ENCODE data around the gene PRDM16. TPM values are rescaled to one million over a fixed set of nuclear protein-coding genes. Genes with fewer than 3 reads are reported as not detected.

PRDM16 gene
- total RNA-seq, 1 experiment from 2014 or later, result not detected

- ChIA-PET POLR2A (no interaction called here), CTCF (interaction anchor here (0.5 to 0.6 kb wide), 3 partner anchors 597 to 1919 kb away, joined by 3 read pairs; no protein-coding TSS in a partner anchor)
- no peaks in the 10 kb centered on the region for H3K4me1 Mint-ChIP-seq (ENCODE audit: insufficient read depth, unreplicated experiment)
- BruUV-seq (replicated peaks), result no TSS peak
- H3K9me3 Mint-ChIP-seq (ENCODE audit: unreplicated experiment), result peaks cover 27% of the 10 kb centered on the region
- DNase-seq (ENCODE audit: unreplicated experiment), result no peak
- intact Hi-C loops (cut with micrococcal nuclease), result no loop called here
- no peaks in the 10 kb centered on the region for H3K27me3 Mint-ChIP-seq (ENCODE audit: insufficient read depth, unreplicated experiment)
- H3K4me3 Mint-ChIP-seq (ENCODE audit: unreplicated experiment), result no peak overlapping the region
- TF ChIP-seq, protein P1, sequence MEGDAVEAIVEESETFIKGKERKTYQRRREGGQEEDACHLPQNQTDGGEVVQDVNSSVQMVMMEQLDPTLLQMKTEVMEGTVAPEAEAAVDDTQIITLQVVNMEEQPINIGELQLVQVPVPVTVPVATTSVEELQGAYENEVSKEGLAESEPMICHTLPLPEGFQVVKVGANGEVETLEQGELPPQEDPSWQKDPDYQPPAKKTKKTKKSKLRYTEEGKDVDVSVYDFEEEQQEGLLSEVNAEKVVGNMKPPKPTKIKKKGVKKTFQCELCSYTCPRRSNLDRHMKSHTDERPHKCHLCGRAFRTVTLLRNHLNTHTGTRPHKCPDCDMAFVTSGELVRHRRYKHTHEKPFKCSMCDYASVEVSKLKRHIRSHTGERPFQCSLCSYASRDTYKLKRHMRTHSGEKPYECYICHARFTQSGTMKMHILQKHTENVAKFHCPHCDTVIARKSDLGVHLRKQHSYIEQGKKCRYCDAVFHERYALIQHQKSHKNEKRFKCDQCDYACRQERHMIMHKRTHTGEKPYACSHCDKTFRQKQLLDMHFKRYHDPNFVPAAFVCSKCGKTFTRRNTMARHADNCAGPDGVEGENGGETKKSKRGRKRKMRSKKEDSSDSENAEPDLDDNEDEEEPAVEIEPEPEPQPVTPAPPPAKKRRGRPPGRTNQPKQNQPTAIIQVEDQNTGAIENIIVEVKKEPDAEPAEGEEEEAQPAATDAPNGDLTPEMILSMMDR (IDR thresholded peaks at IDR 0.05; ENCODE audit: unreplicated experiment), result no peak
- no peak overlapping the region for H3K27ac Mint-ChIP-seq (ENCODE audit: low read depth, unreplicated experiment)
- no peaks in the 10 kb centered on the region for H3K36me3 Mint-ChIP-seq (ENCODE audit: insufficient read depth, unreplicated experiment)
Observed at GRCh38 chr1:3207217-3207848, 138.3 kb downstream of the PRDM16 start.

DNA sequence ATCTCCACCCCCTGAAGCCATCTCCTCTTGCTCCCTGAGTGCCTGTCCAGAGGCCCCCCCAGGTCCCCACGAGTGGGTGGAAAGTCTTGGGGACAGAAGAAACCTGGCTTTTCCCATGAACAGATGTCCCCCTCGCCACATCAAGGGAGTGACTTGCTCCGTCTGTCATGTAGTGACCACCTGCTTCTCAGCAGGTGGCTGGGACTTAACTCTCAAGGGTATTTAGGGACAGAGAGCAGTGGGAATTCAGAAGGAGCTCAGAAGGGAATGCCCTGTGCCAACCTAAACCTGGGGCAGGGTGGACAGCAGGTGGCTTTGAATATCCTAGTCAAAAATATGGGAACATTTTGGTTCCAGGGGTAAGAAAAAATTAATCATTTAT lies 139.8 kb downstream of the PRDM16 start:
- peaks cover 27% of the 10 kb centered on the region for H3K9me3 Mint-ChIP-seq (ENCODE audit: unreplicated experiment)
- ChIA-PET POLR2A (no interaction called here), CTCF (no interaction called here)
- no TSS peak for BruUV-seq (replicated peaks)
- H3K36me3 Mint-ChIP-seq (ENCODE audit: insufficient read depth, unreplicated experiment), result no peaks in the 10 kb centered on the region
- no peaks in the 10 kb centered on the region for H3K4me1 Mint-ChIP-seq (ENCODE audit: insufficient read depth, unreplicated experiment)
- H3K4me3 Mint-ChIP-seq (ENCODE audit: unreplicated experiment), result no peak overlapping the region
- TF ChIP-seq, protein P1 (IDR thresholded peaks at IDR 0.05; ENCODE audit: unreplicated experiment), result no peak
- intact Hi-C loops (cut with micrococcal nuclease), result no loop called here
- H3K27ac Mint-ChIP-seq (ENCODE audit: low read depth, unreplicated experiment), result no peak overlapping the region
- DNase-seq (ENCODE audit: unreplicated experiment), result no peak
- no peaks in the 10 kb centered on the region for H3K27me3 Mint-ChIP-seq (ENCODE audit: insufficient read depth, unreplicated experiment)

DNA sequence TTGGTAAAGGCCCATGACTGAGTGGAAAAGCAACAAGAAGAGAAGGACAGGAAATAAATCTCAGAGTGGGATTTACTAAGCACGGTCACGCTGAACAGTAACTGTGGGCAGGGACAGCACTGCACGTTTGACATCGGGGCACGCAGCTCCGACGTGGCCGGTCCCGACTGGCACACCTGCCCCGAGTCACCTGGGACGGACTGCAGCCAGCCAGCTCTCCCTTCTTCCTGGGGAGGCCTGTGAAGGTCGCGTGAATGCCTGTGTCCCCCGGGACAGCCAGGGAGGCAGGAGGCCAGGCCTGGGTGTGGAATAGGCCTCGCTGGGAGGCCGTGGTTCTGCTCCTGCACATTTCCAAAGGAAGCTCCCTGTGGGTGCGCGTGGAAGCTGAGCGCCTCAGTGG lies 140.2 kb downstream of the PRDM16 start:
- no peaks in the 10 kb centered on the region for H3K27me3 Mint-ChIP-seq (ENCODE audit: insufficient read depth, unreplicated experiment)

GRCh38 chr1:3211582-3212375 lies 142.8 kb downstream of the PRDM16 start:
- TF ChIP-seq, protein P1 (IDR thresholded peaks at IDR 0.05; ENCODE audit: unreplicated experiment), result no peak
- ChIA-PET POLR2A (no interaction called here), CTCF (no interaction called here)
- intact Hi-C loops (cut with micrococcal nuclease), result no loop called here
- H3K4me3 Mint-ChIP-seq (ENCODE audit: unreplicated experiment), result no peak overlapping the region
- no peak for DNase-seq (ENCODE audit: unreplicated experiment)
- H3K27me3 Mint-ChIP-seq (ENCODE audit: insufficient read depth, unreplicated experiment), result no peaks in the 10 kb centered on the region
- no peaks in the 10 kb centered on the region for H3K4me1 Mint-ChIP-seq (ENCODE audit: insufficient read depth, unreplicated experiment)
- peaks cover 24% of the 10 kb centered on the region for H3K9me3 Mint-ChIP-seq (ENCODE audit: unreplicated experiment)
- H3K27ac Mint-ChIP-seq (ENCODE audit: low read depth, unreplicated experiment), result no peak overlapping the region
- BruUV-seq (replicated peaks), result no TSS peak
- H3K36me3 Mint-ChIP-seq (ENCODE audit: insufficient read depth, unreplicated experiment), result no peaks in the 10 kb centered on the region

More for the DNA sequence above, 140.2 kb downstream of the PRDM16 start:
- ChIA-PET POLR2A (no interaction called here), CTCF (no interaction called here)
- Mint-ChIP-seq H3K27ac (ENCODE audit: low read depth, unreplicated experiment) (no peak overlapping the region), H3K4me3 (ENCODE audit: unreplicated experiment) (no peak overlapping the region), H3K36me3 (ENCODE audit: insufficient read depth, unreplicated experiment) (no peaks in the 10 kb centered on the region), H3K9me3 (ENCODE audit: unreplicated experiment) (peaks cover 27% of the 10 kb centered on the region), H3K4me1 (ENCODE audit: insufficient read depth, unreplicated experiment) (no peaks in the 10 kb centered on the region)
- TF ChIP-seq, protein P1 (IDR thresholded peaks at IDR 0.05; ENCODE audit: unreplicated experiment), result no peak
- no peak for DNase-seq (ENCODE audit: unreplicated experiment)
- BruUV-seq (replicated peaks), result no TSS peak
- intact Hi-C loops (cut with micrococcal nuclease), result no loop called here

All from MCF 10A (cell line).